GM11168 (cell line): Measurements from ENCODE around the gene SPCS3.
"Not testable (repeated sequence)": the region's sequence is repeated elsewhere in the genome, so short reads cannot be mapped to it uniquely, and the experiment has no call there.

Experiments
- in situ Hi-C: fragments of 300-500 bp; cut with MboI; formaldehyde crosslinking; loops from one replicate; pipeline ENCODE4 v1.12.0; 2022; ENCODE audit warnings: low sequenced_read_pairs; ENCODE audit not compliant: unreplicated experiment

SPCS3 gene

DNA sequence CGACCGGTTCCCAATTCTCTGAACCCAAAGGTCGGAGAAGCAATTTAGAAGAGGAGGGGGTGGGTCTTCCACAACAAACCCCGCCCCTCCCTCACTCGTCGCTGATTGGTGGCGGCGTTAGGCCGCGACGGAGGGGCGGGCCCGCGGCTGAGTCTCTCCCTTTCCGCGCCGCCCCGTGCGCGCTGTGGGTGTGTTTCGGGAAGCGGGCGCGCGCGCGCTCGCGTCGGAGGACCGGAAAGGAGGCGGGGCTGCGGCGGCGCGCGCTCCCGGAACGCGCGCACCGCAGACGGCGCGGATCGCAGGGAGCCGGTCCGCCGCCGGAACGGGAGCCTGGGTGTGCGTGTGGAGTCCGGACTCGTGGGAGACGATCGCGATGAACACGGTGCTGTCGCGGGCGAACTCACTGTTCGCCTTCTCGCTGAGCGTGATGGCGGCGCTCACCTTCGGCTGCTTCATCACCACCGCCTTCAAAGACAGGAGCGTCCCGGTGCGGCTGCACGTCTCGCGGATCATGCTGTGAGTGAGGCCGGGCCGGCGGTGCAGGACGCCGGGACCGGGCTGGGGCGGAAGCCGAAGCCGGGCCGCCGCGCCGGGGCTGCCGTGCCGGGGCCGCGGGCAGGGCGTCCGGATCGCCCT, at the start of gene SPCS3:
TSS of gene SPCS3 (plus strand) at position 263 of the 636 bp plus-strand sequence. CDS start at position 374, 111 bp downstream.
- in situ Hi-C loops, result no loop called here

GRCh38 chr4:176270669-176271068, 49.1 kb upstream of the SPCS3 start:
- in situ Hi-C loops, result no loop called here

- in situ Hi-C loops, result no loop called here
These were observed 48.0 kb upstream of the SPCS3 start for GRCh38 chr4:176271749-176272148.

DNA sequence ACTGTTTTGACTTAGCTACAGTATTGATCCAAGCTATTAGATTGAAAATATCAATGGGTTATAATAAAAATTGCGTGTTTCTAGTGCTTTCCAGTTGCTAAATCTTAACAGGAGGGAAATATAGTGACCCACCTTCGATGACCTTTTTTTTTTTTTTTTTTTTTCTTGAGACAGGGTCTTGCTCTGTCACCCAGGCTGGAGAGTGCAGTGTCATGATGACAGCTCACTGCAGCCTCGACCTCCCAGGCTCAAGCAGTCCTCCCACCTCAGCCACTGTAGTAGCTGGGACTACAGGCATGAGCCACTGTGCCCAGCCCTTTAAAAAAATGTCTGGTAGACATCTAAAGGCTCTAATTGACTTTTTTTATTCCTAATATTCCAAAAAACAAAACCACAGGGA, 47.0 kb upstream of the SPCS3 start:
- in situ Hi-C loops, result no loop called here

DNA sequence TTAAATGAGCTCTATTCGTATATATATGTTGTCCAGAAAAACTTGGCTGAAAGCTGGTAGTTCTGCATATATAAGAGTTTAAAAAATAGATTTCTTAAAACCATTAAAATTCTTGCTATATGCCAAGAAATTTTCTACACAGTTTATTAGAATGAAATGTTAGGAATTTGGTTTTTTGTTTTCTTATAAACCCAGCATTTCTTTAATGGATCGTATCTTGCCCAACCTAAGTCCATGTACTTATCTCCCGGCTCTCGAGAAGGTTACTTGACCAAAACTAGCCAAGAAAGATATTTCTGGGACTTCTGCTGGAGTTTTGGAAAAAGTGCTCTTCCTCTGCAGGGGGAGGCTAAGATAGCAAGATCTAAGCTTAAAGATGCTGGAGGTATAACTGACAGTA, 46.0 kb upstream of the SPCS3 start:
- in situ Hi-C loops, result no loop called here

DNA sequence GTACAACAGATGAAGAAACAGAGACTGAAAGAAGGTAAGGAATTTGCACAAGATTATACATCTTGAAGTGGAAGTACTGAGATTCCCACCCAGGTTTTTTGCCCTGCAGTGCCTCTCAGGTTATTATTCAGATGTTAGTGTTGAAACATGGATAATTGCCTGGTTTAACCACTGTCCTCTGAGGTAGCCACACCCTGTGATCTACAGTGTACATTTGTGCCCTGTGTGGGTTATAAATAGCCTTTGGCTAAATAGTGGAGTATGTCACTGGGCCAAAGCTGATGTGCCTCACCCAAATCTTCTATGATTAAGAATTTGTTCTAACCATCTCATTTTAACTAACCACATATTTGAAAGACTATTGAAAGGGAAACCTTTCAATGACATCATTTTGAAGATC, 45.3 kb upstream of the SPCS3 start:
- in situ Hi-C loops, result no loop called here

DNA sequence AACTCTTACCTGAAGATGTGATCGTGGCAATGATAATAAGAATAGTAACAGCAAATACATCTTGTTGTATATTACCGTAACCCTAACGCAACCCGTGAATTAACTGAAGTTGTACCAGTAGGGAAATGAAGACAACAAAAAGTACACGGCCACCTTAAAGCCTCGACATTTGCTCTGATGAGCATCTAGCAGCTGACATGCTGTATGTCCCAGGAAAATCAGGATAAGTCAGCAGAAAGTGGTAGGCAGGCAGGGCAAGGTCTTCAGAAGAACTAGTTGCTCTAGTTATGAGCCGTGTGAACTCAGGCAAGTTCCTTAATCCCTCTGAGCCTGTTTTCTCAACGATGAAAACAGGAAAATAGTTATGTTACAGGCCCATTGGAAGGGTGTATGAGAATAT, 43.1 kb upstream of the SPCS3 start:
- in situ Hi-C loops, result no loop called here

DNA sequence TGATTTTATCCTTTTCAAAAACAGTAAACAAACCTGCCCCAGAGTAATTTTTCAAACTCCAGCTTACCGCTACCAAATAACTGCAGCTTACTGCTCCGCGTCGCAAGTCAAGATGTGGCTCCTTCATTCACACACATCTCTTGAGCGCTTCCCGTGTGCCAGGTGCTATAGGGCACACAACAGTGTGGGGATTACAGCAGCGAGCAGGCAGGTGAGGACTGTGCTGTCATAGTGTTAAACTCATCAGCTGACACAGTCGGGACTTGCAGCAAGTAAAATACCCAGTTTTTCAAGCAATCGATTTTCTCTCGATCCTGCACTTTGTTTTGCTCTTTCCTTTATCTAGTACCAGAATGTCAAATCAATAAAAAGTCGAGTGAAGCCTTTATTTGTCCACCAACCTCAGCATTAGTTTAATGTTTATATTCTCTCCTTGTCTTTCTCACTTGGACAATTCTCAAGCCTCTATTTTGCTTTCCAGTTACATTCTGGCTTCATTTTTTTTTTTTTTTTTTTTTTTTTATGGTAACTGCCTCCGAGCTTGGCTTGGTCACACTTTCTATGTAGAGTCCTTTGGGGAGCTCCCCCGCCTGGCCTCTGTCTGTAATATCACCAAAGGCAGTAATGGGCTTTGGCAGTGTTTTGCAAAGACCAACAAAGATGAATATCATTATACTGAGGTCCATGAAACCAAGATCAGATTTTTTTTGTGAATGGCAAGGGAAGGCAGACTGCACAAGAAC, 42.4 kb upstream of the SPCS3 start:
- in situ Hi-C loops, result no loop called here

GRCh38 chr4:176279560-176279959, 40.2 kb upstream of the SPCS3 start:
- in situ Hi-C loops, result not testable (repeated sequence)

DNA sequence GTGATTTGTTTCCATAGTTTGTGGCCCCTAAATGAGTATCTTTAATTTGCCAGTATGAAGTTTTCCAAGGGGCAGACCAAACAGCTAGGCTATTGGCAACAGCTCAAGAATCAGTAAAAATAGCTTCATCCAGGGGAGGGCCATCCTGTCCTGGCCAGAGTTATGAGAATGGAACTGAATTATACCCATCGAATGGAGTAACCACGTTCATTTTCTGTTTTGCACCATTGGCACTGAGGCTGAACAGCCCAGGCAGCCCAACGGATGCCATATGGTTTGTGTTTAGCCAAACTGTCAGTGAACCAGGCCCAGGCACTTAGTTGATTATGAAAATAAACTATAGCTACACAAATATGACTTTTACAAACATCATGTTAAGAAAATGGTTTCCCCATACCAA, 33.0 kb upstream of the SPCS3 start:
- in situ Hi-C loops, result no loop called here

- in situ Hi-C loops, result no loop called here
These were observed 32.2 kb upstream of the SPCS3 start for GRCh38 chr4:176287546-176287945.

DNA sequence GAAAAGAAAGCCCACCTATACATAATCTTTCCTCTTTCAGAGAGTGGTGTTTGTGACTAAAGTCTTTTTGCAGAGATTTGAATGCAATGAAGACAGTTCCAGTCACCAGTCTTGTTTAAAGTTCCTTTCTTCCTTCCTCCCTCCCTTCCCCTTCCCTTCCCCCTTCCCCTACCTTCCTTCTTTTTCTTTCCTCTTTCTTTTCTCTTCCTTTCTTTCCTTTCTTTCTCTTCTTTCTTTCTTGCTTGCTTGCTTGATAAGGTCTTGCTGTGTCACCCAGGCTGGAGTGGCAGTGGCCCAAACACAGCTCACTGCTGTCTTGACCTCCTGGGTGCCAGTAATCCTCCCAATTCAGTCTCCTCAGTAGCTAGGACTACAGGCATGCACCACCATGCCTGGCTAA, 31.7 kb upstream of the SPCS3 start:
- in situ Hi-C loops, result no loop called here

- in situ Hi-C loops, result no loop called here
These were observed 30.2 kb upstream of the SPCS3 start for GRCh38 chr4:176289561-176289960.

GRCh38 chr4:176290520-176290919, 29.2 kb upstream of the SPCS3 start:
- in situ Hi-C loops, result no loop called here

- in situ Hi-C loops, result no loop called here
These were observed 28.0 kb upstream of the SPCS3 start for GRCh38 chr4:176291748-176292147.

DNA sequence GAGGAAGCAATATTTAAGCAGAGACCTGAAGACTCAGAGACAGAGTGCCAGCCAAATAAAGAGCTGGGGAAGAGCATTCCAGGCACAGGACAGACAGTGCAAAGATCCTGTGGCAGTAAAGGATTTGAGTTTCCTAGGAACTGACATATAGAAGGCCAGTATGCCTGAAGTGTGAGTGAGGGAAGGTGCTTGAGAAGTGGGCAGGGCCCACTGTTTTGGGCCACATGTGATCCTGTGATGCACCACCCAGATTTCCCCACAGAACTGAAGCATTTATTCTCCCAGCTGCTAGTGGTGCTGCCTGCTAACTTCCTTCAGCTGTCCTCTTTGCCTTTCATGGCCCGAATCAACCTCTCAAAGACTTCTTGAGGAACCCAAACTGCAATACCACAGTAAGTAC, 26.8 kb upstream of the SPCS3 start:
- in situ Hi-C loops, result no loop called here

DNA sequence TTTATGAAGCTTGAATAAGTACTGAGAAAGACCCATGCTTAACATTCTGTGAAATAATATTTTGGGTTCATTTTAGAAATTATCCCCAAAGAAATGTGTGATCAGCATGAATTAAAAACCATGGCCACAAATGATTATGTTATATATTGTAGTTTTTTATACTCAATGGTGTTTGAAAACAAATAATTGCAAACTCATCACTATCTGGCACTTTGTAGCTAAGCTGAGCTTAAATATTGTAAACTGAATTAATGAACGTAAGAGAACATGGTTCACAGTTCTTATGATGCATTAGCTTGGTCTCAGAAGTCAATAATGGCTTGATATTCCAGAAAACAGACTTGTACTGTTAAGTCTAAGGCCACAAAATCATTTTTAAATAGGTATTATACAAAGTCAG, 26.1 kb upstream of the SPCS3 start:
- in situ Hi-C loops, result no loop called here

DNA sequence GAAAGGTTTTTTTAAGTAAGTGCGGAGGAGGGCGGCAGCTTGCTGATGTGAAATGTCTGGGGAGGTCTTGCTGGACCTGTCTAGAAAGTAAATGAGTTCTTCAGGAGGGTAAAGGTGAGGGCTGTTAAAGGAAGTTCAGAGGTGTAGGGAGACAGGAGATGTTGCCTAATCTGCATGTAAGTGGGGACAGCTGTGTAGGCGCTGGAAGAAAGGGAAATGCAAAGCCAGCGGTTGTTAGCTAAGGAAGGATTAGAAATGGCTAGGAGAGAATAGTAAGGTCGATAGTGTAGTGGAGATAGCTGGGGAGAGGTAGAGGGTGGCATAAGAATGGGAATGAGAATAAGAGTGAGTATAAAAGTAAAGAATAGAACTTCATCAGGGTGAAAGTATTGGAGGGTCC, 23.9 kb upstream of the SPCS3 start:
- in situ Hi-C loops, result not testable (repeated sequence)

- in situ Hi-C loops, result no loop called here
These were observed 21.1 kb upstream of the SPCS3 start for GRCh38 chr4:176298664-176299063.

- in situ Hi-C loops, result no loop called here
These were observed 19.7 kb upstream of the SPCS3 start for GRCh38 chr4:176300036-176300435.

DNA sequence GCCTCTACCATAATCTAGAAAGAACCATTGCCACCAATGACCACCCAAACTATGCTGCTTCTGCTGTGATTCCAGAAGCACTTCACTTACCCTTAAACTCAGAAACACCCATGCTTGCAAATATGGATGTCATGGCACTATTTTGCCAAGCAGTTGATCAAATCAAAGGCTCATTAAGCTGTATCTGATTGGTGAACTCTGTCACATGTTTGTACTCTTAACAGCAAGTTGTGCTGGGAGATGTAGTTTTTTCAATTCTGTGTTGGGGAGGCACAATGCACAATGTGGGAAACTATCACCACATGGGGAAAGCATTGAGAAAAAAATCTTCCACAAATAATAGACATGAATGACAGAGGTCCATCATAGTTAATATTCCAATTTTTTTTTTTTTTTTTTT, 19.2 kb upstream of the SPCS3 start:
- in situ Hi-C loops, result no loop called here
